ENCODE measurements around the gene CCT7. TPM values are rescaled to one million over a fixed set of nuclear protein-coding genes. Genes with fewer than 3 reads are reported as not detected.

The CCT7 gene
- total RNA-seq, 1 donor from 2014 or later, result 192 TPM

- Mint-ChIP-seq H3K36me3 (ENCODE audit: low read depth) (peaks cover 4% of the 10 kb centered on the region), H3K27me3 (ENCODE audit: low read depth) (no peaks in the 10 kb centered on the region), H3K4me3 (ENCODE audit: unreplicated experiment) (no peak overlapping the region), H3K9me3 (ENCODE audit: low read depth) (no peaks in the 10 kb centered on the region), H3K27ac (ENCODE audit: unreplicated experiment) (no peak overlapping the region), H3K4me1 (ENCODE audit: low read depth) (peaks cover 42% of the 10 kb centered on the region)
- DNase-seq (ENCODE audit: low spot score), result peak; percentile 12
- no peak for TF ChIP-seq CTCF (IDR thresholded peaks at IDR 0.05)
Measured at GRCh38 chr2:73217160-73217559, 16.9 kb upstream of the CCT7 start.

GRCh38 chr2:73217826-73218225, 16.3 kb upstream of the CCT7 start:
- H3K36me3 Mint-ChIP-seq (ENCODE audit: low read depth), result peaks cover 8% of the 10 kb centered on the region
- no peaks in the 10 kb centered on the region for H3K9me3 Mint-ChIP-seq (ENCODE audit: low read depth)
- no peak overlapping the region for H3K27ac Mint-ChIP-seq (ENCODE audit: unreplicated experiment)
- H3K4me1 Mint-ChIP-seq (ENCODE audit: low read depth), result peaks cover 36% of the 10 kb centered on the region
- no peaks in the 10 kb centered on the region for H3K27me3 Mint-ChIP-seq (ENCODE audit: low read depth)
- DNase-seq (ENCODE audit: low spot score), result no peak
- H3K4me3 Mint-ChIP-seq (ENCODE audit: unreplicated experiment), result no peak overlapping the region
- no peak for TF ChIP-seq CTCF (IDR thresholded peaks at IDR 0.05)

- Mint-ChIP-seq H3K9me3 (ENCODE audit: low read depth) (no peaks in the 10 kb centered on the region), H3K4me3 (ENCODE audit: unreplicated experiment) (no peak overlapping the region), H3K4me1 (ENCODE audit: low read depth) (peaks cover 31% of the 10 kb centered on the region), H3K36me3 (ENCODE audit: low read depth) (peaks cover 10% of the 10 kb centered on the region), H3K27me3 (ENCODE audit: low read depth) (no peaks in the 10 kb centered on the region), H3K27ac (ENCODE audit: unreplicated experiment) (no peak overlapping the region)
- TF ChIP-seq CTCF (IDR thresholded peaks at IDR 0.05), result no peak
- no peak for DNase-seq (ENCODE audit: low spot score)
Measured at GRCh38 chr2:73218298-73218697, 15.8 kb upstream of the CCT7 start.

- H3K27ac Mint-ChIP-seq (ENCODE audit: unreplicated experiment), result no peak overlapping the region
- H3K9me3 Mint-ChIP-seq (ENCODE audit: low read depth), result no peaks in the 10 kb centered on the region
- H3K36me3 Mint-ChIP-seq (ENCODE audit: low read depth), result peaks cover 14% of the 10 kb centered on the region
- no peaks in the 10 kb centered on the region for H3K4me1 Mint-ChIP-seq (ENCODE audit: low read depth)
- DNase-seq (ENCODE audit: low spot score), result no peak
- H3K27me3 Mint-ChIP-seq (ENCODE audit: low read depth), result no peaks in the 10 kb centered on the region
- TF ChIP-seq CTCF (IDR thresholded peaks at IDR 0.05), result no peak
- no peak overlapping the region for H3K4me3 Mint-ChIP-seq (ENCODE audit: unreplicated experiment)
Measured at GRCh38 chr2:73223821-73224220, 10.3 kb upstream of the CCT7 start.

- H3K36me3 Mint-ChIP-seq (ENCODE audit: low read depth), result peaks cover 14% of the 10 kb centered on the region
- TF ChIP-seq CTCF (IDR thresholded peaks at IDR 0.05), result no peak
- no peak for DNase-seq (ENCODE audit: low spot score)
- H3K27ac Mint-ChIP-seq (ENCODE audit: unreplicated experiment), result no peak overlapping the region
- H3K4me3 Mint-ChIP-seq (ENCODE audit: unreplicated experiment), result no peak overlapping the region
- H3K4me1 Mint-ChIP-seq (ENCODE audit: low read depth), result no peaks in the 10 kb centered on the region
- H3K9me3 Mint-ChIP-seq (ENCODE audit: low read depth), result no peaks in the 10 kb centered on the region
- no peaks in the 10 kb centered on the region for H3K27me3 Mint-ChIP-seq (ENCODE audit: low read depth)
Measured at GRCh38 chr2:73225513-73226360, 8.4 kb upstream of the CCT7 start.

All from chondrocyte (in vitro differentiated cells).